Activated CD8-positive, alpha-beta memory T cell treated with anti-CD3 and anti-CD28 coated beads, Interleukin-2, amount 10 ng/mL, durations not matched to agents 7 days and 5 days (primary cell): ENCODE results near the gene NTRK3. TPM values are rescaled to one million over a fixed set of nuclear protein-coding genes. Genes with fewer than 3 reads are reported as not detected.

Experiments
- ATAC-seq: fragments of 150-1000 bp; cut with Tn5 transposase; one replicate; pipeline ENCODE4 v1.10.0; 2021; ENCODE audit warnings: moderate library complexity
- CTCF ChIA-PET: fragments of 350-600 bp; sonication (Branson Sonifier 250); formaldehyde crosslinking; loops from one replicate; lab custom pipeline; 2021; ENCODE audit warnings: antibody characterized with exemption; lab: Charles Lee
- DNase-seq: peaks from one replicate; pipeline ENCODE4 v3.0.0-alpha.2; 2020
- H3K27ac Mint-ChIP-seq: one replicate; pipeline ENCODE4 v1.8.0; 2021; ENCODE audit warnings: mild to moderate bottlenecking, mixed read lengths
- H3K27me3 Mint-ChIP-seq: one replicate; pipeline ENCODE4 v1.8.0; 2021; ENCODE audit warnings: mixed read lengths
- H3K36me3 Mint-ChIP-seq: one replicate; pipeline ENCODE4 v1.8.0; 2021; ENCODE audit warnings: mild to moderate bottlenecking, mixed read lengths
- H3K4me1 Mint-ChIP-seq: one replicate; pipeline ENCODE4 v1.8.0; 2021; ENCODE audit warnings: mixed read lengths
- H3K4me3 Mint-ChIP-seq: one replicate; pipeline ENCODE4 v1.8.0; 2021; ENCODE audit warnings: mild to moderate bottlenecking, moderate library complexity, mixed read lengths
- H3K9me3 Mint-ChIP-seq: one replicate; pipeline ENCODE4 v1.8.0; 2022; ENCODE audit warnings: low read depth, mixed read lengths
- total RNA-seq, 2 experiments: library from RNA; stranded (reverse); gene quantifications; one replicate each; pipeline ENCODE4 v1.2.3, GENCODE V29; 2021

NTRK3 gene
- total RNA-seq, 2 experiments from 2014 or later, result not detected

- Mint-ChIP-seq H3K4me3 (no peak overlapping the region), H3K27me3 (peaks cover 5% of the 10 kb centered on the region), H3K36me3 (no peaks in the 10 kb centered on the region), H3K9me3 (peaks cover 2% of the 10 kb centered on the region), H3K27ac (no peak overlapping the region), H3K4me1 (peaks cover 5% of the 10 kb centered on the region)
- DNase-seq, result no peak
- CTCF ChIA-PET, result no interaction called here
- no peak for ATAC-seq
Measured at GRCh38 chr15:88132499-88132898, 124.0 kb downstream of the NTRK3 start.

- DNase-seq (no peak), ATAC-seq (no peak)
Measured at GRCh38 chr15:88131937-88132336, 124.6 kb downstream of the NTRK3 start.

GRCh38 chr15:88127432-88127790 lies 129.1 kb downstream of the NTRK3 start:
- Mint-ChIP-seq H3K4me1 (peaks cover 9% of the 10 kb centered on the region), H3K9me3 (no peaks in the 10 kb centered on the region), H3K27ac (no peak overlapping the region), H3K4me3 (no peak overlapping the region), H3K27me3 (peaks cover 8% of the 10 kb centered on the region), H3K36me3 (no peaks in the 10 kb centered on the region)
- DNase-seq (no peak), ATAC-seq (no peak)
- CTCF ChIA-PET, result no interaction called here

More at GRCh38 chr15:88131937-88132336, 124.6 kb downstream of the NTRK3 start:
- Mint-ChIP-seq H3K4me3 (no peak overlapping the region), H3K9me3 (peaks cover under 1% of the 10 kb centered on the region), H3K36me3 (no peaks in the 10 kb centered on the region), H3K27ac (no peak overlapping the region), H3K27me3 (peaks cover 5% of the 10 kb centered on the region), H3K4me1 (peaks cover 8% of the 10 kb centered on the region)
- CTCF ChIA-PET, result no interaction called here

GRCh38 chr15:88126695-88127431 lies 129.7 kb downstream of the NTRK3 start:
- CTCF ChIA-PET, result no interaction called here
- H3K36me3 Mint-ChIP-seq, result no peaks in the 10 kb centered on the region
- peaks cover 8% of the 10 kb centered on the region for H3K27me3 Mint-ChIP-seq
- ATAC-seq (no peak), DNase-seq (no peak)
- no peaks in the 10 kb centered on the region for H3K9me3 Mint-ChIP-seq
- H3K27ac Mint-ChIP-seq, result no peak overlapping the region
- peaks cover 8% of the 10 kb centered on the region for H3K4me1 Mint-ChIP-seq
- H3K4me3 Mint-ChIP-seq, result no peak overlapping the region

GRCh38 chr15:88125576-88125975 lies 131.0 kb downstream of the NTRK3 start:
- no peak for ATAC-seq
- CTCF ChIA-PET, result no interaction called here
- no peak for DNase-seq
- H3K4me1 Mint-ChIP-seq, result peaks cover 8% of the 10 kb centered on the region
- no peaks in the 10 kb centered on the region for H3K36me3 Mint-ChIP-seq
- peaks cover 6% of the 10 kb centered on the region for H3K27me3 Mint-ChIP-seq
- no peak overlapping the region for H3K4me3 Mint-ChIP-seq
- no peak overlapping the region for H3K27ac Mint-ChIP-seq
- H3K9me3 Mint-ChIP-seq, result no peaks in the 10 kb centered on the region

- Mint-ChIP-seq H3K4me3 (no peak overlapping the region), H3K27me3 (peaks cover 3% of the 10 kb centered on the region)
- CTCF ChIA-PET, result no interaction called here
Measured at GRCh38 chr15:88124199-88124598, 132.3 kb downstream of the NTRK3 start.

GRCh38 chr15:88121968-88122530 lies 134.5 kb downstream of the NTRK3 start:
- no peaks in the 10 kb centered on the region for H3K9me3 Mint-ChIP-seq
- H3K4me1 Mint-ChIP-seq, result peaks cover 2% of the 10 kb centered on the region
- no peak for DNase-seq
- peaks cover 3% of the 10 kb centered on the region for H3K27me3 Mint-ChIP-seq
- no peak overlapping the region for H3K27ac Mint-ChIP-seq
- no peak overlapping the region for H3K4me3 Mint-ChIP-seq
- no peak for ATAC-seq
- CTCF ChIA-PET, result no interaction called here
- no peaks in the 10 kb centered on the region for H3K36me3 Mint-ChIP-seq

More at GRCh38 chr15:88124199-88124598, 132.3 kb downstream of the NTRK3 start:
- Mint-ChIP-seq H3K27ac (no peak overlapping the region), H3K9me3 (no peaks in the 10 kb centered on the region), H3K4me1 (peaks cover 8% of the 10 kb centered on the region), H3K36me3 (no peaks in the 10 kb centered on the region)
- DNase-seq (no peak), ATAC-seq (no peak)

- Mint-ChIP-seq H3K36me3 (no peaks in the 10 kb centered on the region), H3K27ac (no peak overlapping the region), H3K4me3 (no peak overlapping the region), H3K4me1 (no peaks in the 10 kb centered on the region), H3K27me3 (peaks cover 3% of the 10 kb centered on the region), H3K9me3 (no peaks in the 10 kb centered on the region)
- CTCF ChIA-PET, result no interaction called here
- ATAC-seq (no peak), DNase-seq (no peak)
Measured at GRCh38 chr15:88120026-88120425, 136.5 kb downstream of the NTRK3 start.

- CTCF ChIA-PET, result no interaction called here
- no peaks in the 10 kb centered on the region for H3K27me3 Mint-ChIP-seq
Measured at GRCh38 chr15:88118741-88119140, 137.8 kb downstream of the NTRK3 start.

GRCh38 chr15:88118035-88118434 lies 138.5 kb downstream of the NTRK3 start:
- no peak for ATAC-seq
- CTCF ChIA-PET, result no interaction called here
- H3K27me3 Mint-ChIP-seq, result no peaks in the 10 kb centered on the region
- H3K36me3 Mint-ChIP-seq, result no peaks in the 10 kb centered on the region
- no peak overlapping the region for H3K27ac Mint-ChIP-seq
- no peak for DNase-seq
- H3K4me3 Mint-ChIP-seq, result no peak overlapping the region
- H3K4me1 Mint-ChIP-seq, result no peaks in the 10 kb centered on the region
- H3K9me3 Mint-ChIP-seq, result no peaks in the 10 kb centered on the region

More at GRCh38 chr15:88118741-88119140, 137.8 kb downstream of the NTRK3 start:
- Mint-ChIP-seq H3K36me3 (no peaks in the 10 kb centered on the region), H3K27ac (no peak overlapping the region), H3K4me3 (no peak overlapping the region), H3K9me3 (no peaks in the 10 kb centered on the region), H3K4me1 (no peaks in the 10 kb centered on the region)
- ATAC-seq (no peak), DNase-seq (no peak)

- DNase-seq, result no peak
- Mint-ChIP-seq H3K9me3 (no peaks in the 10 kb centered on the region), H3K27me3 (no peaks in the 10 kb centered on the region), H3K27ac (no peak overlapping the region), H3K4me3 (no peak overlapping the region), H3K36me3 (no peaks in the 10 kb centered on the region), H3K4me1 (no peaks in the 10 kb centered on the region)
- ATAC-seq, result no peak
- CTCF ChIA-PET, result no interaction called here
Measured at GRCh38 chr15:88115486-88116152, 140.9 kb downstream of the NTRK3 start.

- ATAC-seq (no peak), DNase-seq (no peak)
- Mint-ChIP-seq H3K27ac (no peak overlapping the region), H3K9me3 (no peaks in the 10 kb centered on the region), H3K4me1 (no peaks in the 10 kb centered on the region), H3K27me3 (no peaks in the 10 kb centered on the region), H3K36me3 (no peaks in the 10 kb centered on the region), H3K4me3 (no peak overlapping the region)
- CTCF ChIA-PET, result no interaction called here
Measured at GRCh38 chr15:88113613-88114308, 142.8 kb downstream of the NTRK3 start.

GRCh38 chr15:88108991-88109390 lies 147.5 kb downstream of the NTRK3 start:
- H3K4me1 Mint-ChIP-seq, result no peaks in the 10 kb centered on the region
- CTCF ChIA-PET, result no interaction called here
- DNase-seq (no peak), ATAC-seq (no peak)
- no peaks in the 10 kb centered on the region for H3K27me3 Mint-ChIP-seq
- H3K36me3 Mint-ChIP-seq, result no peaks in the 10 kb centered on the region
- H3K27ac Mint-ChIP-seq, result no peak overlapping the region
- no peak overlapping the region for H3K4me3 Mint-ChIP-seq
- no peaks in the 10 kb centered on the region for H3K9me3 Mint-ChIP-seq
